K562 (cell line): ENCODE data around the gene ITGAL. TPM values are rescaled to one million over a fixed set of nuclear protein-coding genes. Genes with fewer than 3 reads are reported as not detected.

ENCODE experiments used
- CHD7 ChIP-seq: fragments of 200-600 bp; sonication (generic); IDR thresholded peaks from one replicate; pipeline ENCODE4 v1.6.1; 2012; ENCODE audit warnings: mild to moderate bottlenecking, low read depth, low read length, inconsistent platforms
- GATA2 ChIP-seq: sonication (generic); formaldehyde crosslinking; IDR thresholded peaks from 2 replicates; pipeline ENCODE4 v1.4.0; 2020; ENCODE audit warnings: mild to moderate bottlenecking, missing genetic modification reagents
- NFXL1 ChIP-seq: fragments of 450-650 bp; formaldehyde crosslinking; IDR thresholded peaks from 2 replicates; pipeline ENCODE4 v1.4.0; 2021; ENCODE audit warnings: mild to moderate bottlenecking
- STAT5B ChIP-seq: fragments of 250-450 bp; sonication (Bioruptor Pico); IDR thresholded peaks from 2 replicates; pipeline ENCODE4 v1.8.0; 2021; ENCODE audit warnings: mild to moderate bottlenecking, inconsistent platforms
- polyA plus RNA-seq, 8 experiments: library from polyadenylated mRNA; depleted of rRNA in 4 of 8; stranded (reverse) in 5 of 8; unstranded in 3 of 8; fragments of >200 nt; fragmentation: Nextera tagmentation in 2 of 8; fragmentation: Illumina TruSeq in 1 of 8; extraction: Ambion mirVana in 2 of 8; extraction: Trizol in 1 of 8; gene quantifications; 2 replicates each; pipeline versions ENCODE4 v1.2.1 to v1.2.3, GENCODE V29; 2011 to 2014; ENCODE audit warnings: inconsistent platforms in 1 of 8, missing spikeins in 1 of 8
- total RNA-seq, 7 experiments: library from RNA; depleted of rRNA in 6 of 7; stranded (reverse); fragments of >200 nt in 6 of 7; fragmentation: Illumina TruSeq in 2 of 7; extraction: Trizol in 2 of 7; gene quantifications; 2 replicates each; pipeline versions ENCODE4 v1.2.1 to v1.2.3, GENCODE V29; 2011 to 2021; ENCODE audit warnings: low replicate concordance in 1 of 7
- TF ChIP-seq, protein P1 (sequence below): fragments of 450-650 bp; IDR thresholded peaks from 2 replicates; pipeline ENCODE4 v1.6.1; 2017; ENCODE audit warnings: antibody characterized with exemption, mild to moderate bottlenecking

The ITGAL gene
- total and polyA plus RNA-seq, 9 of the 15 experiments (the other 6 are each of a cell fraction or from before 2014, with no cell fraction given) = 0.01 to 0.53 TPM; not detected in 7

- TF ChIP-seq STAT5B (no peak), CHD7 (no peak), GATA2 (no peak), NFXL1 (CRISPR knock-in tag) (no peak)
- TF ChIP-seq, protein P1, sequence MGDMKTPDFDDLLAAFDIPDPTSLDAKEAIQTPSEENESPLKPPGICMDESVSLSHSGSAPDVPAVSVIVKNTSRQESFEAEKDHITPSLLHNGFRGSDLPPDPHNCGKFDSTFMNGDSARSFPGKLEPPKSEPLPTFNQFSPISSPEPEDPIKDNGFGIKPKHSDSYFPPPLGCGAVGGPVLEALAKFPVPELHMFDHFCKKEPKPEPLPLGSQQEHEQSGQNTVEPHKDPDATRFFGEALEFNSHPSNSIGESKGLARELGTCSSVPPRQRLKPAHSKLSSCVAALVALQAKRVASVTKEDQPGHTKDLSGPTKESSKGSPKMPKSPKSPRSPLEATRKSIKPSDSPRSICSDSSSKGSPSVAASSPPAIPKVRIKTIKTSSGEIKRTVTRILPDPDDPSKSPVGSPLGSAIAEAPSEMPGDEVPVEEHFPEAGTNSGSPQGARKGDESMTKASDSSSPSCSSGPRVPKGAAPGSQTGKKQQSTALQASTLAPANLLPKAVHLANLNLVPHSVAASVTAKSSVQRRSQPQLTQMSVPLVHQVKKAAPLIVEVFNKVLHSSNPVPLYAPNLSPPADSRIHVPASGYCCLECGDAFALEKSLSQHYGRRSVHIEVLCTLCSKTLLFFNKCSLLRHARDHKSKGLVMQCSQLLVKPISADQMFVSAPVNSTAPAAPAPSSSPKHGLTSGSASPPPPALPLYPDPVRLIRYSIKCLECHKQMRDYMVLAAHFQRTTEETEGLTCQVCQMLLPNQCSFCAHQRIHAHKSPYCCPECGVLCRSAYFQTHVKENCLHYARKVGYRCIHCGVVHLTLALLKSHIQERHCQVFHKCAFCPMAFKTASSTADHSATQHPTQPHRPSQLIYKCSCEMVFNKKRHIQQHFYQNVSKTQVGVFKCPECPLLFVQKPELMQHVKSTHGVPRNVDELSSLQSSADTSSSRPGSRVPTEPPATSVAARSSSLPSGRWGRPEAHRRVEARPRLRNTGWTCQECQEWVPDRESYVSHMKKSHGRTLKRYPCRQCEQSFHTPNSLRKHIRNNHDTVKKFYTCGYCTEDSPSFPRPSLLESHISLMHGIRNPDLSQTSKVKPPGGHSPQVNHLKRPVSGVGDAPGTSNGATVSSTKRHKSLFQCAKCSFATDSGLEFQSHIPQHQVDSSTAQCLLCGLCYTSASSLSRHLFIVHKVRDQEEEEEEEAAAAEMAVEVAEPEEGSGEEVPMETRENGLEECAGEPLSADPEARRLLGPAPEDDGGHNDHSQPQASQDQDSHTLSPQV = 0 out of 2 replicates have a peak, but pooled peaks have one; percentile 19
These were observed 66.7 kb downstream of the ITGAL start (continued) for GRCh38 chr16:30539000-30539964.
